HG03066 (cell line): ENCODE results near the gene POLR1H.
A peak's percentile ranks its signal among the peaks of the same experiment; 100 is the strongest.

Experiments used
- ATAC-seq: cut with Tn5 transposase; IDR thresholded peaks from one replicate; pipeline ENCODE4 v1.9.1; 2021; ENCODE audit warnings: low read depth; ENCODE audit not compliant: unreplicated experiment

Gene POLR1H

GRCh38 chr6:30061858-30062458, 893 bp downstream of the POLR1H start:
- ATAC-seq: no peak

- ATAC-seq: no peak
Observed at GRCh38 chr6:30062471-30063178, 1.6 kb downstream of the POLR1H start.

DNA sequence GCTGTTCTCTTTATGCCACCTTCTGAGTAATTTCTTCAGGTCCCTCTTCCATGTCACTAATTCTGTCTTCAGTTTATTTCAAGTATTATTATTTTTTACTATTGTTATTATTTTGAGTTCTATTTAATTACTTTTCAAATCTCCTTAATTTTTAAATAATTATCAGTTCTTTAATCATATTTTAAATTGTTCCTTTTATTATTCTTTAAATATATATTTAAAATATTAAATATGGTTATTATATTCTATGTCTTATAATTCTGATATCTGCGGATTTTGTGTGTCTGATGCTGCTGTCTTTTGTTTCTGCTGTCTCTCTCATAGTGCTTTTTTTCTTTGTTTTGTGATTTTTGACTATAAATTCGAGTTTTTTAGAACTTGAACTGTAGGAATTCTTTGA, 2.2 kb downstream of the POLR1H start:
- ATAC-seq: no peak

GRCh38 chr6:30066082-30066481, 5.0 kb downstream of the POLR1H start:
- ATAC-seq: no peak

DNA sequence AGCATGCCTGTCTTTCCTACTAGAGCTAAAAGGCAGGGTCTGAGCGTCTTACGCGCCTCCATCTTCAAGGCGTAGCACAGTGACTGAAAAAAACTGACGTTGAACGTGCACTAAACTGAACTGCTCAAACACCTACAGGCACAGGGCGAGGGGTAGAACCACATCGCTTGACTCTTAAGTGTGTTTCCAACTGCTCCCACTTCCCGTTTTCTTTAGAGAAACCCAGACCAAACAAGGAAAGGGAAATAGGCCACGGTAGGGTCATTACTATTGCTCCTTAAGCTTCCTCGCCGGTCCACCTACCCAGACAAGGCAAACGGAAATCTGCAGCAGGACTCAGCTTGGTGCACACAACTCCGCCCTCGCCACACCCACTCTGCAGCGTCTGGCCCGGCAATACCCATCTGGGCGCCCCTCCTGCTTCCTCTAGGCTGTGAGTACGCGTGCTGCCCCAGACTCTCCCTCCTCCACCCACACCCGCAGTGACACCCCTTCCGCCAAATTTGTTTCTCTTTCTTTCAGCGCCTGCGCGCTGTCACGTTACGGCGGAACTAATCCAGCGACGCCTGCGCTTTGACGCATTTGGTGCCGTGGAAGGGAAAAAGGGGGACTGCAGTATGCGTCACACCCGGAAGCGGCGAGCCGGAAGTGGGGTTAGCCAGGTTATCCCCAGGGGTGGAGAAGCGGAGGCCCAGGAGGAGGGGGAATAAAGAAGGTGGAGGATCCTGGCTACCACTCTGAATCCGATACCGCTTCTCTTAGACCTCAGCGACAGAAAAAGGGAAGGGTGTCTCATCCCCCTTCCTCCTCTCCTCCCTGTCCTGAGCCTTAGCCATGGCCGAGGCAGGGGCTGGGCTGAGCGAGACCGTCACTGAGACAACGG, 5.8 kb downstream of the POLR1H start, which contains the start of gene PPP1R11:
PPP1R11 (plus strand) TSS at position 622 of the 883 bp plus-strand sequence; CDS start at position 835, 213 bp downstream.
- ATAC-seq: peak; percentile 98

- no peak for ATAC-seq
Observed at GRCh38 chr6:30067460-30068139, 6.5 kb downstream of the POLR1H start.

DNA sequence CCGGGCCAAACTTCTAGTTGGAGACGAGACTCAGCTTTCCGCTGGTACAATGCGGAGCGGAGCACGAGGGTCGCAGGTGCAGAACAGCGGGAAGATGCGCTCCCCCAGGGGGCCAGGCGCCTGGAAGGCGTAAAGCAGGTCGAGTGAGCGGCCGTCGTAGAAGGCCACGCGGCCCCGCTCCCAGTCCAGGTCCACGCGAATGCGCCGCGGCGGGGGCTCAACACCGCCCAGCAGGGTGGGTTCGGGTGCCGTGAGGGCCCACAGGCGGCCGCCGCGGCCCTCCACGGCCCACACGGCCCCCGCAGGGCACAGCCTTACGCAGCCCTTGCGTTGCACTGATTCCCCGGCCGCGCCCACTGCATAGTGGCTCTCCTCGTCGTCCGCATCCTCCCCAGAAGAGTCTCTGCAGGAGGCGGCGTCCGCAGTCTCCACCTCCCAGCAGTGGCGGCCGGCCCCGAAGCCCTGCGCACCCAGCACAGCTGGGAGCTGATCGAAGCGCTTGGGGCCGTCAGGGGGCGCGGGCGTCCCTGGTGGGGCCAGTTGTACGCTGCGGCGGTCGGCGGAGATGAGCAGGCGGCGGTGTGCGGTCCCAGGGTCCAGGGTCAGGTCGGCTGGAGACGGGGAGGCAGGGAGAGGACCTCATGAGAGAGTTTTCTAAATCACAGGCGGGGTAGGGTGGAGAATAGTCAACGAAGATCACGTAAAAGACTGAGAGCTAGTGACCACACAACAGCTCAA, 10.2 kb downstream of the POLR1H start:
- ATAC-seq: no peak

- no peak for ATAC-seq
Observed at GRCh38 chr6:30071858-30072257, 10.8 kb downstream of the POLR1H start.

GRCh38 chr6:30073489-30074235, 12.6 kb downstream of the POLR1H start:
- ATAC-seq: no peak

DNA sequence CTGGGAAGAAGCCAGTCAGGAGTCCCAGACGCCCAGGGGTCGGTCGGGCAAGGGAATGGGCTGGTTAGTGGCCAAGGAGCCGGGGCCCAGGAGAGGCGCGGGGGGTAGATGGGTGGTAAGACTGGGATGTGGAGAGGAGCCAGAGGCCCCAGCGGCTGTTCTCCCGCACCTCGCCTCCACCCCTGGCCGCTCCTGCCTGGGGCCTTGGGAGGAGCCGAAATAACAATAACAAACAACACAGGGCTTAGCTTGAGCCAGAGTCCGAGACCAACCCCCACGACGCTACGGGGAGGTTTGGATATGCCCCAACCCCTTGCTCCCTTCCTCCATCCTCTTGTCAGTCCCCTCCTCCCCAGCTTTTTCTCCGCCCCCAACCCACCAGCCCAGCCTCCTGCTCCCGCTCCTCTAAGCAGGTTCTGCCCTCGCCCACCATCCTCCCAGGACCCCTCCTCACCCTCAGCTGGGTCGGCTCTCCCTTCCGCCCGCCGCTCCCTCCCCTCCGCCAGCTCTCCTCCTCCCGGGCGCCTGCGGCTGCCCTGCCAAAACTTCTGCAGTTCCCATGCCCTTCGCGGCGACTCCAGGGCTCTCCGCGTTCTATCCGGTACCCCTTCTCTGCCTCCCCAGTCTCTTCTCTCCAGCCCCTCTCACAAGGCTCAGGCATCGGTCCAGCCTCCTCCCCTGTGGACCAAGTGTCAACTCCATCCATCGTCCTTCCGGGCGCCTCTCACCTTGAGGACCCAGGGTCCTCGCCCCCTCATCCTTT, 13.4 kb downstream of the POLR1H start:
- ATAC-seq: no peak

- no peak for ATAC-seq
Observed at GRCh38 chr6:30075094-30075789, 14.2 kb downstream of the POLR1H start, which contains the start of gene RNF39. Gene RNF39, minus strand, starts transcription at chr6:30075769. Its CDS starts 184 bp downstream, at chr6:30075585.

- no peak for ATAC-seq
Observed at GRCh38 chr6:30075790-30076732, 15.0 kb downstream of the POLR1H start.

GRCh38 chr6:30077218-30077617, 16.2 kb downstream of the POLR1H start:
- no peak for ATAC-seq

DNA sequence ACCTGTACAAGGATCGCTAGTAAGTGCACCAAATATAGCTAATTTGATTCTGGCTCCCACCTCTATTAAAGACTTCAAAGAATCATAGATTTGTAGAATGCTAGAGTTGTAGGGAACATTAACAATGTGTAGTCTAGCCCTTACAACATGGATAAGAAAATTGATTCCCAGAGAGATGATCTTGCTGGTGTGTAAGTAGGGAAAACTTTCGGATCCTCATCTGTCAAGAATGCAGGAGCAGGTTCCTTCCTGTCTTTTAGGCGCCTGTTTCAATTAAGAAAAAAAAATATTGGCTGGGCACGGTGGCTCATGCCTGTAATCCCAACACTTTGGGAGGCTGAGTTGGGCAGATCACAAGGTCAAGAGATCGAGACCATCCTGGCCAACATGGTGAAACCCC, 26.8 kb downstream of the POLR1H start:
- no peak for ATAC-seq

GRCh38 chr6:30091577-30092381, 30.7 kb downstream of the POLR1H start:
- ATAC-seq: no peak
